HepG2 (cell line): ENCODE results near the gene PFN4. TPM values are rescaled to one million over a fixed set of nuclear protein-coding genes. Genes with fewer than 3 reads are reported as not detected.

Experiments
- ATRX ChIP-seq: sonication (generic); formaldehyde crosslinking; IDR thresholded peaks from 2 replicates; pipeline ENCODE4 v1.4.0; 2020; ENCODE audit warnings: missing genetic modification reagents, borderline replicate concordance
- FOXA3 ChIP-seq: IDR thresholded peaks from 2 replicates; pipeline ENCODE4 v1.6.1; 2016; ENCODE audit warnings: missing genetic modification reagents, missing compliant biosample characterization
- HMG20A ChIP-seq: IDR thresholded peaks from 2 replicates; pipeline ENCODE4 v1.6.1; 2016; ENCODE audit warnings: borderline replicate concordance
- HNRNPLL ChIP-seq: fragments of 200-400 bp; formaldehyde crosslinking; IDR thresholded peaks from 2 replicates; pipeline ENCODE4 v1.6.1; 2017; ENCODE audit warnings: mild to moderate bottlenecking, low read depth, low read length; ENCODE audit not compliant: poor library complexity, severe bottlenecking
- IKZF5 ChIP-seq: IDR thresholded peaks from 2 replicates; pipeline ENCODE4 v1.6.1; 2018; ENCODE audit warnings: missing genetic modification reagents, mild to moderate bottlenecking, missing compliant biosample characterization
- KLF6 ChIP-seq: IDR thresholded peaks from 2 replicates; pipeline ENCODE4 v1.8.0; 2016; ENCODE audit warnings: missing biosample characterization, missing genetic modification reagents
- LCORL ChIP-seq, 2 experiments: fragments of 450-650 bp in 1 of 2; sonication (generic) in 1 of 2; formaldehyde crosslinking in 1 of 2; IDR thresholded peaks; 2 replicates each; pipeline versions ENCODE4 v1.5.0 to v1.6.1; 2017 to 2020; ENCODE audit warnings: antibody characterized with exemption in 1 of 2, missing genetic modification reagents in 1 of 2
- MAF1 ChIP-seq: sonication (generic); formaldehyde crosslinking; IDR thresholded peaks from 2 replicates; pipeline ENCODE4 v1.5.0; 2020; ENCODE audit warnings: missing genetic modification reagents, borderline replicate concordance
- MYC ChIP-seq: sonication (generic); formaldehyde crosslinking; IDR thresholded peaks from 2 replicates; pipeline ENCODE4 v1.9.0; 2021; ENCODE audit warnings: missing genetic modification reagents, borderline replicate concordance
- PHF5A ChIP-seq: IDR thresholded peaks from one replicate; pipeline ENCODE4 v1.6.1; 2018; ENCODE audit warnings: low read depth, missing genetic modification reagents; ENCODE audit not compliant: unreplicated experiment
- RAD21 ChIP-seq: fragments of 450-650 bp; formaldehyde crosslinking; IDR thresholded peaks from 2 replicates; pipeline ENCODE4 v1.5.0; 2020; ENCODE audit warnings: mild to moderate bottlenecking
- SIX4 ChIP-seq: sonication (generic); formaldehyde crosslinking; IDR thresholded peaks from 2 replicates; pipeline ENCODE4 v1.4.0; 2020; ENCODE audit warnings: missing genetic modification reagents
- TIGD3 ChIP-seq: sonication (generic); formaldehyde crosslinking; IDR thresholded peaks from 2 replicates; pipeline ENCODE4 v1.5.1; 2020; ENCODE audit warnings: mild to moderate bottlenecking, missing genetic modification reagents, borderline replicate concordance
- ZBTB2 ChIP-seq: sonication (generic); formaldehyde crosslinking; IDR thresholded peaks from 2 replicates; pipeline ENCODE4 v1.8.0; 2022; ENCODE audit warnings: low read depth, missing genetic modification reagents
- ZEB1 ChIP-seq: IDR thresholded peaks from 2 replicates; pipeline ENCODE4 v1.6.1; 2012; ENCODE audit warnings: mild to moderate bottlenecking, low read depth, inconsistent platforms; ENCODE audit not compliant: insufficient replicate concordance
- ZFP82 ChIP-seq: sonication (generic); formaldehyde crosslinking; IDR thresholded peaks from 2 replicates; pipeline ENCODE4 v1.5.1; 2020; ENCODE audit warnings: mild to moderate bottlenecking, missing genetic modification reagents, borderline replicate concordance
- ZMAT3 ChIP-seq: sonication (generic); formaldehyde crosslinking; conservative IDR thresholded peaks from 2 replicates; pipeline ENCODE4 v1.7.0; 2021; ENCODE audit warnings: missing genetic modification reagents
- ZMYM2 ChIP-seq: sonication (generic); formaldehyde crosslinking; IDR thresholded peaks from 2 replicates; pipeline ENCODE4 v1.8.0; 2022; ENCODE audit warnings: mild to moderate bottlenecking, missing genetic modification reagents
- ZNF17 ChIP-seq: sonication (generic); formaldehyde crosslinking; IDR thresholded peaks from 2 replicates; pipeline ENCODE4 v1.5.0; 2020; ENCODE audit warnings: mild to moderate bottlenecking, missing genetic modification reagents
- ZNF263 ChIP-seq: sonication (generic); formaldehyde crosslinking; IDR thresholded peaks from 2 replicates; pipeline ENCODE4 v1.4.0; 2020; ENCODE audit warnings: missing genetic modification reagents
- ZNF484 ChIP-seq: sonication (generic); formaldehyde crosslinking; IDR thresholded peaks from 2 replicates; pipeline ENCODE4 v1.5.1; 2020; ENCODE audit warnings: mild to moderate bottlenecking, low read depth, missing genetic modification reagents, borderline replicate concordance
- ZNF75D ChIP-seq: sonication (generic); formaldehyde crosslinking; IDR thresholded peaks from 2 replicates; pipeline ENCODE4 v1.8.1; 2023; ENCODE audit warnings: missing genetic modification reagents, mild to moderate bottlenecking, borderline replicate concordance
- ZNF773 ChIP-seq: sonication (generic); formaldehyde crosslinking; IDR thresholded peaks from 2 replicates; pipeline ENCODE4 v1.4.0; 2020; ENCODE audit warnings: missing genetic modification reagents, borderline replicate concordance
- ZNF879 ChIP-seq: sonication (generic); formaldehyde crosslinking; IDR thresholded peaks from 2 replicates; pipeline ENCODE4 v1.8.1; 2023; ENCODE audit warnings: missing genetic modification reagents
- ZSCAN20 ChIP-seq: sonication (generic); formaldehyde crosslinking; IDR thresholded peaks from 2 replicates; pipeline ENCODE4 v1.4.0; 2020; ENCODE audit warnings: missing genetic modification reagents, mild to moderate bottlenecking, borderline replicate concordance
- polyA plus RNA-seq, 8 experiments: library from polyadenylated mRNA; depleted of rRNA in 3 of 8; stranded (reverse) in 7 of 8; unstranded in 1 of 8; fragments of >200 nt; fragmentation: Illumina TruSeq in 4 of 8; extraction: Trizol in 4 of 8; gene quantifications; 2 replicates each; pipeline versions ENCODE4 v1.2.1 to v1.2.3, GENCODE V29; 2011 to 2016; ENCODE audit warnings: low read depth in 4 of 8, missing spikeins in 1 of 8, mixed read lengths in 1 of 8; ENCODE audit not compliant: insufficient read depth in 1 of 8
- total RNA-seq, 5 experiments: library from RNA; depleted of rRNA; stranded (reverse); fragments of >200 nt; fragmentation: Illumina TruSeq; extraction: Trizol; gene quantifications; 2 replicates each; pipeline ENCODE4 v1.2.3, GENCODE V29; 2016; ENCODE audit warnings: low read depth in 1 of 5

The PFN4 gene
- total and polyA plus RNA-seq, 2 of the 13 experiments (the other 11 are each of a cell fraction or from before 2014, with no cell fraction given) = 0.12 to 0.20 TPM

GRCh38 chr2:24075915-24076848 lies 47.0 kb downstream of the PFN4 start, which contains the start of gene SF3B6 (continued):
- TF ChIP-seq ZBTB2 (CRISPR knock-in tag) (peak; percentile 97), ZNF17 (no peak), RAD21 (peak; percentile 55), ATRX (CRISPR knock-in tag) (no peak), MYC (peak; percentile 91; the same call in 1 of the 2 replicates), ZMYM2 (CRISPR knock-in tag) (no peak), ZMAT3 (CRISPR knock-in tag) (0 out of 2 replicates have a peak, but pooled peaks have one; percentile 58), MAF1 (CRISPR knock-in tag) (0 out of 2 replicates have a peak, but pooled peaks have one; percentile 85), PHF5A (peak; percentile 69), ZNF75D (CRISPR knock-in tag) (peak; percentile 82; the same call in 1 of the 2 replicates), ZSCAN20 (CRISPR knock-in tag) (0 out of 2 replicates have a peak, but pooled peaks have one; percentile 66), LCORL (IDR thresholded peaks at IDR 0.05) (no peak), LCORL (CRISPR knock-in tag; IDR thresholded peaks at IDR 0.05) (peak; percentile 65), ZNF484 (CRISPR knock-in tag) (no peak), ZFP82 (CRISPR knock-in tag) (no peak), ZNF263 (peak; percentile 69), TIGD3 (CRISPR knock-in tag) (peak; percentile 95; the same call in 1 of the 2 replicates), ZNF773 (CRISPR knock-in tag) (0 out of 2 replicates have a peak, but pooled peaks have one; percentile 48), HNRNPLL (peak; percentile 90), HMG20A (CRISPR knock-in tag) (peak; percentile 68; the same call in 1 of the 2 replicates), ZEB1 (peak; percentile 98), SIX4 (CRISPR knock-in tag) (peak; percentile 79; the same call in 1 of the 2 replicates), IKZF5 (CRISPR knock-in tag) (peak; percentile 98), ZNF879 (no peak), KLF6 (CRISPR knock-in tag) (peak; percentile 91), FOXA3 (CRISPR knock-in tag) (peak; percentile 89)
